CD4-positive, alpha-beta T cell treated with Interleukin-17A for 4 hours (primary cell): Measurements from ENCODE around the gene PSRC1.
"Not testable (repeated sequence)": the region's sequence is repeated elsewhere in the genome, so short reads cannot be mapped to it uniquely, and the experiment has no call there.

Experiments used
- DNase-seq: peaks from one replicate; pipeline ENCODE4 v3.0.0-alpha.2; 2020; ENCODE audit warnings: mixed read lengths

Gene PSRC1

GRCh38 chr1:109282952-109283747 is at the start of gene PSRC1:
Gene PSRC1, minus strand, starts transcription at chr1:109283145.
- DNase-seq, result peak; percentile 92

- DNase-seq, result no peak
Measured at GRCh38 chr1:109331113-109331512, 48.2 kb upstream of the PSRC1 start.

- no peak for DNase-seq
Measured at GRCh38 chr1:109327285-109327684, 44.3 kb upstream of the PSRC1 start.

- no peak for DNase-seq
Measured at GRCh38 chr1:109322974-109323373, 40.0 kb upstream of the PSRC1 start.

- no peak for DNase-seq
Measured at GRCh38 chr1:109319114-109319513, 36.2 kb upstream of the PSRC1 start.

GRCh38 chr1:109316506-109316905 is 33.6 kb upstream of the PSRC1 start:
- DNase-seq, result no peak

GRCh38 chr1:109315288-109315687 is 32.3 kb upstream of the PSRC1 start:
- DNase-seq, result no peak

- no peak for DNase-seq
Measured at GRCh38 chr1:109314795-109315194, 31.9 kb upstream of the PSRC1 start.

- no peak for DNase-seq
Measured at GRCh38 chr1:109312978-109313775, 30.2 kb upstream of the PSRC1 start.

- DNase-seq, result no peak
Measured at GRCh38 chr1:109312246-109312645, 29.3 kb upstream of the PSRC1 start.

GRCh38 chr1:109309347-109309746 is 26.4 kb upstream of the PSRC1 start:
- no peak for DNase-seq

GRCh38 chr1:109307274-109308021 is 24.5 kb upstream of the PSRC1 start:
- DNase-seq, result no peak

- no peak for DNase-seq
Measured at GRCh38 chr1:109306832-109307273, 23.9 kb upstream of the PSRC1 start, which contains the start of gene MYBPHL. Gene MYBPHL, minus strand, starts transcription at chr1:109307011. Its CDS starts 20 bp downstream, at chr1:109306991.

- DNase-seq, result not testable (repeated sequence)
Measured at GRCh38 chr1:109305991-109306390, 23.0 kb upstream of the PSRC1 start.

- no peak for DNase-seq
Measured at GRCh38 chr1:109304226-109304920, 21.4 kb upstream of the PSRC1 start.

- DNase-seq, result no peak
Measured at GRCh38 chr1:109301874-109302273, 18.9 kb upstream of the PSRC1 start.

GRCh38 chr1:109300650-109301151 is 17.8 kb upstream of the PSRC1 start:
- no peak for DNase-seq

GRCh38 chr1:109299558-109300343 is 16.8 kb upstream of the PSRC1 start:
- DNase-seq, result no peak

- no peak for DNase-seq
Measured at GRCh38 chr1:109298666-109299557, 16.0 kb upstream of the PSRC1 start.

- DNase-seq, result no peak
Measured at GRCh38 chr1:109296782-109297181, 13.8 kb upstream of the PSRC1 start.
